NCI-H524 treated with DMSO at 0.1 percent for 48 hours (cell line): ENCODE data around the gene ZNF445.
"Not testable (repeated sequence)": the region's sequence is repeated elsewhere in the genome, so short reads cannot be mapped to it uniquely, and the experiment has no call there.

Source experiments
- DNase-seq: peaks from one replicate; lab custom pipeline; 2025; lab: John Stamatoyannopoulos, UW

The ZNF445 gene

GRCh38 chr3:44477312-44478030, at the start of gene ZNF445:
Gene ZNF445, minus strand, starts transcription at chr3:44477670. Its CDS starts 22,121 bp downstream, at chr3:44455549.
- no peak for DNase-seq

GRCh38 chr3:44525060-44525459, 47.6 kb upstream of the ZNF445 start:
- DNase-seq = no peak

- no peak for DNase-seq
These were observed 45.0 kb upstream of the ZNF445 start for GRCh38 chr3:44522494-44522933.

GRCh38 chr3:44521721-44522120, 44.3 kb upstream of the ZNF445 start:
- no peak for DNase-seq

GRCh38 chr3:44518782-44519156, 41.3 kb upstream of the ZNF445 start:
- no peak for DNase-seq

GRCh38 chr3:44516230-44516629, 38.8 kb upstream of the ZNF445 start:
- no peak for DNase-seq

GRCh38 chr3:44513513-44513912, 36.0 kb upstream of the ZNF445 start:
- no peak for DNase-seq

GRCh38 chr3:44511238-44511566, 33.7 kb upstream of the ZNF445 start:
- DNase-seq = no peak

GRCh38 chr3:44510000-44510368, 32.5 kb upstream of the ZNF445 start:
- DNase-seq = no peak

GRCh38 chr3:44509393-44509921, 32.0 kb upstream of the ZNF445 start:
- no peak for DNase-seq

GRCh38 chr3:44506961-44507360, 29.5 kb upstream of the ZNF445 start:
- DNase-seq = no peak

GRCh38 chr3:44506556-44506955, 29.1 kb upstream of the ZNF445 start:
- no peak for DNase-seq

GRCh38 chr3:44504566-44504965, 27.1 kb upstream of the ZNF445 start:
- no peak for DNase-seq

GRCh38 chr3:44503178-44503577, 25.7 kb upstream of the ZNF445 start:
- not testable (repeated sequence) for DNase-seq

GRCh38 chr3:44501971-44502370, 24.5 kb upstream of the ZNF445 start:
- DNase-seq = no peak

- not testable (repeated sequence) for DNase-seq
These were observed 22.4 kb upstream of the ZNF445 start for GRCh38 chr3:44499899-44500168.

- no peak for DNase-seq
These were observed 21.9 kb upstream of the ZNF445 start for GRCh38 chr3:44499149-44499898.

GRCh38 chr3:44495636-44496415, 18.4 kb upstream of the ZNF445 start:
- no peak for DNase-seq

- no peak for DNase-seq
These were observed 15.0 kb upstream of the ZNF445 start for GRCh38 chr3:44492496-44492895.

GRCh38 chr3:44482721-44483120, 5.3 kb upstream of the ZNF445 start:
- DNase-seq = no peak

GRCh38 chr3:44478606-44479094, 1.2 kb upstream of the ZNF445 start:
- DNase-seq = no peak

GRCh38 chr3:44478055-44478468, 592 bp upstream of the ZNF445 start:
- no peak for DNase-seq

- DNase-seq = no peak
These were observed 533 bp downstream of the ZNF445 start for GRCh38 chr3:44476963-44477311.
